CD4-positive, alpha-beta T cell treated with Interferon gamma for 1 hour (primary cell): Measurements from ENCODE around the gene RBM10.

ENCODE experiments used
- DNase-seq: peaks from one replicate; pipeline ENCODE4 v3.0.0-alpha.2; 2020

RBM10 gene

DNA sequence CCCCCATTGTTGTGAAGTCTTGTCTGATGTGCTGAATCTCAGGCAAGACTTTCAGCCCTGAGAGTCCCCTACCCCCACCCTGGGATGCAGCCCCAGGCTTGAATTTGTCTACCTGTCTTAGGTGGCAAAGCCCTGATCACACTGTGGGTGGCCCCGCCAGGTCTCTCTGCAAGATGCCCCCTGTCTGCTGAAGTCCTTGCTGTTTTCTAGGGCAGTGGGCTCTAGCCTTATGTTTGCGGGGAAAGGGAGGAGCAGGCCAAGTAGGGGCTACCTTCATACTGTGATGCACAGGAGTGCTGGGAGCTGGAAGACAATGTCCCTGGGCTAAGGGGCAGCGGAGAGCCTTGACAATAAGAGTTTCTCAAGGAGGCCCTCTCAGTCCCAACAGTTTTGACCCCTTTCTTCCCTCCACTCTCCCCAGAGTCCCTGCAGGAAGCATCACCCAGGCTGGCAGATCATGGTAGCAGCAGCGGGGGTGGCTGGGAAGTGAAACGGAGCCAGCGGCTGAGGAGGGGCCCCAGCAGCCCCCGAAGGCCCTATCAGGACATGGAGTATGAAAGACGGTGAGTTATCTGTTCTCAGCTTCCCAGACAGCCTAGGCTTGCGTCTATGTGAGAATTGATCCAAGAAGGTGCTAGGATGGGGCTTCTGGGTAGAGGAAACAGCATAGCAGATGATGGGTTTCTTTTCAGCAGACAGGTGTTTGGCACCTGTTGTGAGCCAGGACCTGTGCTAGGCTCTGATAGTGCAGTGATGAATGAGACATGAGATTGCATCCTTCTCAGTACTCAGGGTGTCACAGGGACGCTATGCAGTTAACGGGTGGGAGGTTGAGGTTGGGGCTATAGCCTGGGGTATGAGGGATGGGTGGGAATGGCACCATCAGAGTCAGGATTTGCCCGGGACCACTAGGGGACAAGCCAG, 2.2 kb downstream of the RBM10 start:
- no peak for DNase-seq

- no peak for DNase-seq
Measured at GRCh38 chrX:47148946-47149345, 3.9 kb downstream of the RBM10 start.

GRCh38 chrX:47151435-47151834, 6.4 kb downstream of the RBM10 start:
- no peak for DNase-seq

- DNase-seq: no peak
Measured at GRCh38 chrX:47156611-47157520, 11.8 kb downstream of the RBM10 start.

GRCh38 chrX:47158131-47158530, 13.1 kb downstream of the RBM10 start:
- DNase-seq: no peak

DNA sequence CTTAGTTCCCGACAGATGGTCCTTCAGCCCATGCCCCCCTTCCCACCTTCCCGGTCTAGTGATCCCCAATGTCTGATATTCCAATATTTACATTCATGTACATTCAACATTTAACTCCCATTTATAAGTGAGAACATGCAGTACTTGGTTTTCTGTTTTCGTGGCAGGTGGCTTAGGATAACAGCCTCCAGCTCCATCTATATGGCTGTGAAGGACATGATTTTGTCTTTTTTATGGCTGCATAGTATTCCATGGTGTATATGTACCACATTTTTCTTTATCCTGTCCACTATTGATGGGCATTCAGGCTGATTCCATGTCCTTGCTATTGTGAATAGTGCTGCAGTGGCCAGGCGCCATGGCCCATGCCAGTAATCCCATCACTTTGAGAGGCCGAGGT, 13.8 kb downstream of the RBM10 start:
- DNase-seq: no peak

GRCh38 chrX:47160781-47161180, 15.8 kb downstream of the RBM10 start:
- no peak for DNase-seq

GRCh38 chrX:47162927-47163583, 18.0 kb downstream of the RBM10 start:
- DNase-seq: no peak

- no peak for DNase-seq
Measured at GRCh38 chrX:47164420-47164819, 19.4 kb downstream of the RBM10 start.

DNA sequence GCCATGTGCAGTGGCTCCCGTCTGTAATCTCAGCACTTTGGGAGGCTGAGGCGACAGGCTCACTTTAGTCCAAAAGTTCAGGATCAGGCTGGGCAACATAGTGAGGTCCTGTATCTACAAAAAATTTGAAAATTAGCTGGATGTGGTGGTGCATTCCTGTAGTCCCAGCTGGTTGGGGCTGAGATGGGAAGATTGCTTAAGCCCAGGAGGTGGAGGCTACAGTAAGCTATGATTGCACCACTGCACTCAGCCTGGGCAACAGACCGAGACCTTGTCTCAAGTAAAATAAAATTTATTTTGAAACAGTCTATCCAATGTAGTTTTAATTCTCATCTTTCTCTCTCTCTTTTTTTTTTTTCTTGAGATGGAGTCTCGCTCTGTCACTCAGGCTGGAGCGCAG, 21.1 kb downstream of the RBM10 start:
- DNase-seq: no peak

DNA sequence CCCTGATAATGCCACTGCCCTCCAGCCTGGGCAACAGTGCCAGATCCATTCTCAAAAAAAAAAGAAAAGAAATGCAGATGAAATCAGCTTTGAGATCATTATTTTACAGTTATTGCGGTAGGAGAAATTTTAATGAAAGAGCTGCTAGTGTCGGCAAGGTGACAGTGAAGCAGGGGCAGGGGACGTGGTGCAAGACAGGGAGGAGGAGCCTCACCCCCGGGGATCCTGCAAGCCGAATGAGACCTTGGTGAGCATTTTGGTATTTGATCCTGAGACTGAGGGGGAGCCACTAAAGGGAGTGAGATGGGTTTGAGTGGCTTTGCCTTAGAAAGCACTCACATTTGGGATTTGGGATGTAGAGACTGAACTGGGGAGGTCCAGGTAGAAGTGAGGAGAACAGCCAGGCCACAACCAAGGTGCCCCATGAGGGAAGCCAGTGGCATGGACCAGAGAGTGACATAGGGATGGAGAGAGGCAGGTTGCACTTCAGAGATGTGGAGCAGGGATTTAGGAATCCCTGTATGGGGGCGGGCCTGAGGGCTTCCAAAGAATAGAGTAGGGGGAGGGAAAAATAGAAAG, 23.6 kb downstream of the RBM10 start:
- no peak for DNase-seq

- DNase-seq: no peak
Measured at GRCh38 chrX:47169273-47169672, 24.3 kb downstream of the RBM10 start.

DNA sequence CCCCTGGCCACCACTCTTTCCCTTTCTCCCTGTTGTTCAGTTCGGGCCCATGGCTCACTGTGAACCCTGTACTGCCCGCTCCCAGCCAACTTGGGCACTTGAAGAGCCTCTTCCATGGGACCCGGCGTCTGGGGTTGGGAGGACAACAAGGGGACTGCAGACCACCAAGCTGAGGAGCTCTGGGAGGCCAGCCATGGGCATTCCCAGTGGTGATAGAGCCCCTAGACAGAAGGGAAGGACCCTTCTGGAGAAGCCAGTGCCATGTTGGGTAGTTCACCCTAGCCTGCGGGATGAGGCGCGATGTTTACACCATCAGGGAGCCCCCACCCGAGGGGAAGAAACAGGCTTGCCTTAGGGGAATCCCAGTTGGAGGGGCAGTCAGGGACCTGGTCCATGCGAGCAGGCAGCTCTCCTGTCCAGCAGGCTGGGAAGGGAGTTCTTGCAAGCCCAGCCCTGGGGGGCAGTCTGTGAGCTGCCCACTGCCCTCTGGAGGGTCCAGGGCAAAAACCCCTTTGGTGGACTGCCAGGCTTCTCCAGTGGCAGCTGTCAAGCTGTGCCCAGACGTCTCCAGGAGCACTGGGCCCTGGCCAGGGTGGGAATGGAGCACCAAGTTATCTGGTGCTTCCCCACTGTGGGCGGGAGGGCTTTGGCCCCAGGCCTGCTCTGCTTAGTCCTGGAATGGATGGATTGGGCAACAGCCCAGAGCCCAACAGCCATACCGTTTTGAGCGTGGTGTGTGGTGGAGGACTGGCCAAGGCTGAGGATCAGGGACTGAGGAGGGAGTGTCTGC, 24.9 kb downstream of the RBM10 start:
- DNase-seq: no peak

GRCh38 chrX:47170861-47171692, 26.1 kb downstream of the RBM10 start:
- no peak for DNase-seq

DNA sequence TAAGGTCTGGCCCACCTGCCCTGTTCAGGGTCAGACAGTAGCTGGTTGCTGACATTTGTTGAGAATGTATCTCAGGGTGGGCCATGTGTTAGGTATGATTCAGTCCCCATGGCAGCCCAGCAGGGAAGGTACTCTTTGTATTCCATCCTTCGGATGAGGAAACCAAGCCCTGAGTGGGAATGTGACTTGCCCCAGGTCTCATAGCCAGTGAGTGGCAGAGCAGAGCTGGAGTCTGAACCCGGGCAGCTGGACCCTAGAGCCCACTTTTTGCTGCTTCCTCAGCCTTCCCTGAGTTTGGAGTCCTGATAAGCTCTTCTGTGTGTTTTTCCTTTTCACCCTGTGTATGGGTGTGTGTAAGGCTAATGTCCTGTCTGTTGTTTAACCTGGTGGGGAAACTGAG, 27.0 kb downstream of the RBM10 start:
- DNase-seq: no peak

DNA sequence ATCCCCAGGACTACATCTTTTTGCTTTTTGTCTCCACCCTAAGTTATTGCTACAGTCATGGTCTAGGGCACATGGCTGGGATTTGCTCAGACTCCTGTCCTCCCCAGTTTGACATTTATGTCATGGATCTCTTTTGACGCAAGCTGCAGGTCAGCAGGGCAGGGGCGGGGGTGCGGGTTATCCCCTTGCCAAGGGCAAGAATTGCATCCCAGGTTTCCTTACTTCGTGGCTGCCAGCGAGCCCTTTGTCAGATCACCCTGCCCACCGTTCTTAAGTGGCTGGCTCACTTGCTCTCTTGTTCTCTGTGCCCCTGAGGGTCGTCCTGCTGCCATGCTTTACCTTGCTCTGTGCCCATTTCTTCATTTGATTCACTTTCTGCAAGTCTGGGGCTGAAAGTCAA, 27.5 kb downstream of the RBM10 start:
- DNase-seq: no peak

- DNase-seq: no peak
Measured at GRCh38 chrX:47172971-47173792, 28.2 kb downstream of the RBM10 start.

GRCh38 chrX:47174376-47174775, 29.4 kb downstream of the RBM10 start:
- DNase-seq: no peak

DNA sequence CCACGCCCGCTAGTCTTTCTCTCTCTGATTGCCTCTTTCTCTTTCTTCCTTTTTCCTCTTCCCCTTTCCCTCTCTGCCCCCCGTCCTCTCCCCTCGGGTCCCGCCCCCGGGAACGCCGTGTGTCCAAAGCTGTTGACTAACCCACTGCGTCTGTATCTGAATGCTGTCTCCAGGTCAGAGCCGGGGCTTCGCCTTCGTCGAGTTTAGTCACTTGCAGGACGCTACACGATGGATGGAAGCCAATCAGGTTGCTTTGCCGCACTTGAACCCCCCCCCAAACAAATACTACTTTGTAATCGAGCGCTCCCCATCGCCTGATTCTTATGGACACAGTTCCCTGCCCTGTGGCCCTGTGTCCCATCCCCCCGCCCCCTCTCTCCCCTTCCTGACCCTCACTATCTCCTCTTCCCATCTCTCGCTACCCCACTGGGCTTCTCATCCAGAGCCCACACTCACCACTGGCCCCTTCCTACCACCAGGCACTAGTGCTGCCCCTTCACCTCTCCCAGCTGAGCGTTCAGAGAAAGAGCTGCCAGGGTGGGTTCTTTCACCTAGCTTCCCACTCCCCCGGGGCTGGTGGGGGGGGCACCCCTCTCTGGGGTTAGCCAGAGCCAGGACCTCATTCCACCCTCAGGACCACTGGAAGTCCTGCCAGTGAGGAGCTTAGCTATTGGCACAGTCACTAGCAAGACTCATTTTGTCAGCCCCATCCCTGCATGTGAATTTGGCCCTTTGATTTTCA, 30.0 kb downstream of the RBM10 start:
- no peak for DNase-seq
